Lung (tissue), 12 donors: ENCODE measurements around the gene TBC1D22B. TPM values are rescaled to one million over a fixed set of nuclear protein-coding genes. Genes with fewer than 3 reads are reported as not detected.

Experiments
- ATAC-seq: fragments of 200-7000 bp; cut with Tn5 transposase; one replicate; pipeline ENCODE4 v1.9.1; 2020; ENCODE audit warnings: moderate number of reproducible peaks; ENCODE audit not compliant: insufficient read depth, low FRiP score
- DNase-seq, 3 donors: peaks; one replicate each; pipeline ENCODE4 v3.0.0-alpha.2; 2013 to 2017
- H3K27ac ChIP-seq, 2 donors: one replicate each; pipeline ENCODE4 v1.5.1; 2013; ENCODE audit warnings: mild to moderate bottlenecking in 2 of 2, moderate library complexity in 2 of 2, control low read depth in 1 of 2, inconsistent platforms in 1 of 2, low read depth in 1 of 2, low read length in 1 of 2
- H3K27me3 ChIP-seq, 3 donors: one replicate each; pipeline ENCODE4 v1.5.1; 2013; ENCODE audit warnings: low read length in 2 of 3; ENCODE audit not compliant: control insufficient read depth in 3 of 3, insufficient read depth in 3 of 3
- H3K36me3 ChIP-seq, 4 donors: one replicate each; pipeline ENCODE4 v1.5.1; 2013; ENCODE audit warnings: low read length in 4 of 4, mild to moderate bottlenecking in 1 of 4, moderate library complexity in 1 of 4; ENCODE audit not compliant: control insufficient read depth in 4 of 4, insufficient read depth in 4 of 4
- H3K4me1 ChIP-seq, 5 donors: one replicate each; pipeline ENCODE4 v1.5.1; 2013; ENCODE audit warnings: low read length in 5 of 5, mild to moderate bottlenecking in 2 of 5, moderate library complexity in 1 of 5; ENCODE audit not compliant: control insufficient read depth in 5 of 5, insufficient read depth in 5 of 5
- H3K4me3 ChIP-seq: one replicate; pipeline ENCODE4 v1.5.1; 2013; ENCODE audit warnings: mild to moderate bottlenecking, control low read depth, moderate library complexity
- H3K9ac ChIP-seq, 2 donors: one replicate each; pipeline ENCODE4 v1.5.1; 2013; ENCODE audit warnings: low read length in 2 of 2, control low read depth in 1 of 2; ENCODE audit not compliant: insufficient read depth in 1 of 2
- H3K9me3 ChIP-seq, 4 donors: one replicate each; pipeline ENCODE4 v1.5.1; 2013; ENCODE audit warnings: low read length in 3 of 4, mild to moderate bottlenecking in 1 of 4, moderate library complexity in 1 of 4; ENCODE audit not compliant: control insufficient read depth in 4 of 4, insufficient read depth in 3 of 4
- WGBS, 2 donors: extraction: QIAGEN DNeasy Blood & Tissue Kit; methylation state at CpG; one replicate each; pipeline ENCODE4 v1.1.7; 2013; 5-methylcytosine and 5-hydroxymethylcytosine counted together
- polyA plus RNA-seq, 2 donors: library from polyadenylated mRNA; stranded (reverse); fragments of 200-250 nt; gene quantifications; one replicate each; pipeline ENCODE4 v1.2.1, GENCODE V29; 2013
- total RNA-seq, 2 donors: library from RNA; depleted of rRNA in 1 of 2; stranded (reverse); fragments of >200 nt in 1 of 2; gene quantifications; one replicate each; pipeline ENCODE4 v1.2.1, GENCODE V29; 2014 to 2021
- TF ChIP-seq, protein P1 (sequence below): IDR thresholded peaks from 2 replicates; pipeline ENCODE4 v1.5.1; 2012; ENCODE audit warnings: mild to moderate bottlenecking; ENCODE audit errors: control extremely low read depth, extremely low read depth
- donor health status: control.
- donor health status: control.
- donor health status: Bipolar disorder and iron deficiency.
- donor health status: healthy.
- donor health status: DM: yes; HTN: yes; CAD: no.

TBC1D22B gene
- total and polyA plus RNA-seq, 4 donors: 6.8 to 9.7 (median 8.8) TPM

DNA sequence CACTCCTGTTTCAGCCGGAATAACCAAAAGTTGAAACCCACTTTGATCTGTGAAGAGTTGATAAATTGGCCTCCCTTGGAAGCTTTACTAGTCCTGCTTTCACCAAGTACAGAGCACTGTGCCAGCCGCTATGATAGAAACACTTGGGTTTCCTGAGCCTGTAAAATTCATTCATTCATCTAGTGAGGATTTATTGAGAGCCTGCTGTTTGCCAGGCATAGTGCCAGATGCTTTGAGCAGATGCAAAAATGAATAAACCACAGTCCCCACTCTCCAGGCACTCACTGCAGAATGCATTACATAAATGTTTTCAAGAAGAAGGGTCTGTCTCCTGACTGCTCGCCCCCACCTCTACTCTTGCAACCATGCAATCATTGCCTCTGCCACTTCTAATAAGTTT lies 25.7 kb downstream of the TBC1D22B start:
- Histone ChIP-seq H3K27me3 (no peaks in the 10 kb centered on the region), H3K27ac (peak overlapping the region in 1 of 2 donors; percentile 26), H3K4me1 (peaks cover 0 to 19% (median 11%) of the 10 kb centered on the region in 5 donors), H3K9ac (no peak overlapping the region), H3K9me3 (no peaks in the 10 kb centered on the region), H3K4me3 (no peak overlapping the region), H3K36me3 (peaks cover 9 to 34% (median 18%) of the 10 kb centered on the region in 4 donors)
- WGBS, 2 donors: 57 to 71% methylated on average over 3 of the region's 3 CpGs
- TF ChIP-seq, protein P1, sequence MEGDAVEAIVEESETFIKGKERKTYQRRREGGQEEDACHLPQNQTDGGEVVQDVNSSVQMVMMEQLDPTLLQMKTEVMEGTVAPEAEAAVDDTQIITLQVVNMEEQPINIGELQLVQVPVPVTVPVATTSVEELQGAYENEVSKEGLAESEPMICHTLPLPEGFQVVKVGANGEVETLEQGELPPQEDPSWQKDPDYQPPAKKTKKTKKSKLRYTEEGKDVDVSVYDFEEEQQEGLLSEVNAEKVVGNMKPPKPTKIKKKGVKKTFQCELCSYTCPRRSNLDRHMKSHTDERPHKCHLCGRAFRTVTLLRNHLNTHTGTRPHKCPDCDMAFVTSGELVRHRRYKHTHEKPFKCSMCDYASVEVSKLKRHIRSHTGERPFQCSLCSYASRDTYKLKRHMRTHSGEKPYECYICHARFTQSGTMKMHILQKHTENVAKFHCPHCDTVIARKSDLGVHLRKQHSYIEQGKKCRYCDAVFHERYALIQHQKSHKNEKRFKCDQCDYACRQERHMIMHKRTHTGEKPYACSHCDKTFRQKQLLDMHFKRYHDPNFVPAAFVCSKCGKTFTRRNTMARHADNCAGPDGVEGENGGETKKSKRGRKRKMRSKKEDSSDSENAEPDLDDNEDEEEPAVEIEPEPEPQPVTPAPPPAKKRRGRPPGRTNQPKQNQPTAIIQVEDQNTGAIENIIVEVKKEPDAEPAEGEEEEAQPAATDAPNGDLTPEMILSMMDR: no peak
- DNase-seq: peak in 2 of 3 donors; percentile 59 to 77
- ATAC-seq: no peak

DNA sequence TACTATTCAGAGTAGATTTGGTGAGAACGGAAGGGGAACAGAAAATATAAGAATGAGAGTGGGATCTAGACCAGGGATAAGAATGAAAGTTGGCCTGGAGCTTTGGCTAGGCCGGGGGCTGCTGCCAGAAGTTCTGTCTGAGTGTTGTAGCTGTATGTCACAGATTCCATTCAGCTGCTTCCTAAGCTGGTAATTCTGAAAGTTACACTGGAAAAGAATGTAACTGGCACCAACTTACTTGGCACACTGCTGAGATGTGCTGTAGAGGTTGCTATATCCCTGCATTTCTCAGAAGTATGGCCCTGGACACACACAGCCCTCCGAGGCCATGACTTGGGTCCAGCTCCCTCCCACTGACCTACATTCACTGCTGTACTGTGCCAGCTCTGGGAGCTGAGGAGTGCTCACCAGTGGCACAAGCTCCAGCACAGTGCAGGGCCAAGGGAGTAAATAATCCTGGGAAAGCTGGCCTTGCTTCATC lies 26.1 kb downstream of the TBC1D22B start:
- no peak for ATAC-seq
- no peak overlapping the region for H3K9ac ChIP-seq
- WGBS, 2 donors: 72 to 86% methylated on average over 3 of the region's 3 CpGs

DNA sequence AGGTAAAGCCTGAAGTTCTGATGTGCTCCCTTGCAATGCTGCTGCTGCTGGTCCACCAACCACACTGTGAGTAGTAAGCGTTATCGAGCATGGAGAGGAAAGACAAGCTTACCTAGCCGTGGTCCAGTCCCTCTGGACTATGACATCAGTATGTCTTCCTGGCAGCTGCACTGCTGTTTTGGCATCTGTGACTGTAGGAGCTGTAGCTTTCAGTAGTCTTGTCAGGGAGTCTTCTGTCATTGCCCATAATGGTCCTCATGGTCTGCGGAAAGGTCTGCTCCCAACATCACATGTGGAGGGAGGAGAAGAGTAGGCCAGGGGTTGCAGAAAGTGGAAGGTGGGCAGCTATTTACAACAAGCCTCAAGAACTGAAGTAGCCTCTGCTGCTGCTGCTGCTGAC lies 27.2 kb downstream of the TBC1D22B start:
- 92 to 95% methylated on average over 4 of the region's 4 CpGs for WGBS, 2 donors
- Histone ChIP-seq H3K9me3 (no peaks in the 10 kb centered on the region), H3K4me3 (no peak overlapping the region), H3K27me3 (no peaks in the 10 kb centered on the region), H3K4me1 (peaks cover 0 to 19% (median 4%) of the 10 kb centered on the region in 5 donors), H3K27ac (peak overlapping the region in 1 of 2 donors; percentile 24), H3K9ac (no peak overlapping the region), H3K36me3 (peaks cover 9 to 31% (median 18%) of the 10 kb centered on the region in 4 donors)
- no peak for DNase-seq
- ATAC-seq: no peak
- TF ChIP-seq, protein P1: no peak

More for the DNA sequence above, 26.1 kb downstream of the TBC1D22B start:
- DNase-seq: peak; percentile 41 to 78 (median 66)
- Histone ChIP-seq H3K4me3 (no peak overlapping the region), H3K27ac (peak overlapping the region in 1 of 2 donors; percentile 49), H3K9me3 (no peaks in the 10 kb centered on the region), H3K36me3 (peaks cover 9 to 36% (median 19%) of the 10 kb centered on the region in 4 donors), H3K27me3 (no peaks in the 10 kb centered on the region), H3K4me1 (peaks cover 0 to 19% (median 11%) of the 10 kb centered on the region in 5 donors)
- TF ChIP-seq, protein P1: no peak
